Measurements from ENCODE around the gene SLC35B1. TPM values are rescaled to one million over a fixed set of nuclear protein-coding genes. Genes with fewer than 3 reads are reported as not detected.

The SLC35B1 gene
- total and polyA plus RNA-seq, 10 of the 15 experiments (the other 5 are each of a cell fraction or from before 2014, with no cell fraction given) = 40.0 to 113 (median 51.6) TPM

DNA sequence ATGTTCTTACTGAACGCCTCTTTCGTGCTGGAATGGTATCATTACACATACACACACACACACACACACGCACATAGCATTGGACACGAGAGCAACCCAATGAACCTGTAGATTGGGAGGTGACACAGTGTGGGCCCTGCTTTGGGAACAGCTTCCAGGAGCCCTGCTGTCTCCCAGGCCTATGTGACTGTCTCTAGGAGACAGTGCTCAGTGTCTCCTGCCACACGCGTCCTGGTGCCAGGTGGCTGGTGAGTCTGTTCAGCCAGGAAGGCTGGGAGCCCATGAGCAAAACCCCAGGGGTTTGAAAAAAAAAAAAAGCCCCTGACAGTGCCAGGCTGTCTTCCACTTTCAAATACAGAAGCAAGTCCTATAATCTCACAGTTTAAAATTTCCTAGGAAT, 27.4 kb downstream of the SLC35B1 start (continued):
- TF ChIP-seq, protein P1, sequence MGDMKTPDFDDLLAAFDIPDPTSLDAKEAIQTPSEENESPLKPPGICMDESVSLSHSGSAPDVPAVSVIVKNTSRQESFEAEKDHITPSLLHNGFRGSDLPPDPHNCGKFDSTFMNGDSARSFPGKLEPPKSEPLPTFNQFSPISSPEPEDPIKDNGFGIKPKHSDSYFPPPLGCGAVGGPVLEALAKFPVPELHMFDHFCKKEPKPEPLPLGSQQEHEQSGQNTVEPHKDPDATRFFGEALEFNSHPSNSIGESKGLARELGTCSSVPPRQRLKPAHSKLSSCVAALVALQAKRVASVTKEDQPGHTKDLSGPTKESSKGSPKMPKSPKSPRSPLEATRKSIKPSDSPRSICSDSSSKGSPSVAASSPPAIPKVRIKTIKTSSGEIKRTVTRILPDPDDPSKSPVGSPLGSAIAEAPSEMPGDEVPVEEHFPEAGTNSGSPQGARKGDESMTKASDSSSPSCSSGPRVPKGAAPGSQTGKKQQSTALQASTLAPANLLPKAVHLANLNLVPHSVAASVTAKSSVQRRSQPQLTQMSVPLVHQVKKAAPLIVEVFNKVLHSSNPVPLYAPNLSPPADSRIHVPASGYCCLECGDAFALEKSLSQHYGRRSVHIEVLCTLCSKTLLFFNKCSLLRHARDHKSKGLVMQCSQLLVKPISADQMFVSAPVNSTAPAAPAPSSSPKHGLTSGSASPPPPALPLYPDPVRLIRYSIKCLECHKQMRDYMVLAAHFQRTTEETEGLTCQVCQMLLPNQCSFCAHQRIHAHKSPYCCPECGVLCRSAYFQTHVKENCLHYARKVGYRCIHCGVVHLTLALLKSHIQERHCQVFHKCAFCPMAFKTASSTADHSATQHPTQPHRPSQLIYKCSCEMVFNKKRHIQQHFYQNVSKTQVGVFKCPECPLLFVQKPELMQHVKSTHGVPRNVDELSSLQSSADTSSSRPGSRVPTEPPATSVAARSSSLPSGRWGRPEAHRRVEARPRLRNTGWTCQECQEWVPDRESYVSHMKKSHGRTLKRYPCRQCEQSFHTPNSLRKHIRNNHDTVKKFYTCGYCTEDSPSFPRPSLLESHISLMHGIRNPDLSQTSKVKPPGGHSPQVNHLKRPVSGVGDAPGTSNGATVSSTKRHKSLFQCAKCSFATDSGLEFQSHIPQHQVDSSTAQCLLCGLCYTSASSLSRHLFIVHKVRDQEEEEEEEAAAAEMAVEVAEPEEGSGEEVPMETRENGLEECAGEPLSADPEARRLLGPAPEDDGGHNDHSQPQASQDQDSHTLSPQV (IDR thresholded peaks at IDR 0.05) = no peak
- TF ChIP-seq BMI1 (IDR thresholded peaks at IDR 0.05; ENCODE audit: borderline replicate concordance) = no peak
- TF ChIP-seq, protein P2, sequence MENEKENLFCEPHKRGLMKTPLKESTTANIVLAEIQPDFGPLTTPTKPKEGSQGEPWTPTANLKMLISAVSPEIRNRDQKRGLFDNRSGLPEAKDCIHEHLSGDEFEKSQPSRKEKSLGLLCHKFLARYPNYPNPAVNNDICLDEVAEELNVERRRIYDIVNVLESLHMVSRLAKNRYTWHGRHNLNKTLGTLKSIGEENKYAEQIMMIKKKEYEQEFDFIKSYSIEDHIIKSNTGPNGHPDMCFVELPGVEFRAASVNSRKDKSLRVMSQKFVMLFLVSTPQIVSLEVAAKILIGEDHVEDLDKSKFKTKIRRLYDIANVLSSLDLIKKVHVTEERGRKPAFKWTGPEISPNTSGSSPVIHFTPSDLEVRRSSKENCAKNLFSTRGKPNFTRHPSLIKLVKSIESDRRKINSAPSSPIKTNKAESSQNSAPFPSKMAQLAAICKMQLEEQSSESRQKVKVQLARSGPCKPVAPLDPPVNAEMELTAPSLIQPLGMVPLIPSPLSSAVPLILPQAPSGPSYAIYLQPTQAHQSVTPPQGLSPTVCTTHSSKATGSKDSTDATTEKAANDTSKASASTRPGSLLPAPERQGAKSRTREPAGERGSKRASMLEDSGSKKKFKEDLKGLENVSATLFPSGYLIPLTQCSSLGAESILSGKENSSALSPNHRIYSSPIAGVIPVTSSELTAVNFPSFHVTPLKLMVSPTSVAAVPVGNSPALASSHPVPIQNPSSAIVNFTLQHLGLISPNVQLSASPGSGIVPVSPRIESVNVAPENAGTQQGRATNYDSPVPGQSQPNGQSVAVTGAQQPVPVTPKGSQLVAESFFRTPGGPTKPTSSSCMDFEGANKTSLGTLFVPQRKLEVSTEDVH (IDR thresholded peaks at IDR 0.05; ENCODE audit: low read depth, partially characterized antibody) = no peak
